Lower leg skin (tissue), 4 donors: ENCODE data around the gene TMA7. TPM values are rescaled to one million over a fixed set of nuclear protein-coding genes. Genes with fewer than 3 reads are reported as not detected.

ENCODE experiments used
- DNase-seq, 2 donors: peaks; one replicate each; pipeline ENCODE4 v3.0.0-alpha.2; 2019; ENCODE audit warnings: low spot score in 2 of 2
- H3K4me3 ChIP-seq: fragments of 200-600 bp; sonication (generic); 2 replicates; pipeline ENCODE4 v1.5.1; 2017; ENCODE audit warnings: mild to moderate bottlenecking, low read depth; ENCODE audit not compliant: poor library complexity, severe bottlenecking
- POLR2A ChIP-seq, 2 donors: fragments of 450-650 bp; IDR thresholded peaks; one replicate each; pipeline ENCODE4 v1.6.1; 2016 to 2017; ENCODE audit warnings: antibody characterized with exemption in 2 of 2, mild to moderate bottlenecking in 1 of 2, moderate library complexity in 1 of 2
- WGBS, 2 donors: methylation state at CpG; one replicate each; pipeline ENCODE4 v1.1.5; 2018; 5-methylcytosine and 5-hydroxymethylcytosine counted together
- intact Hi-C: fragments of 100-400 bp; cut with DNase I; formaldehyde crosslinking; loops from one replicate; pipeline ENCODE4 v1.15.0; 2023; ENCODE audit warnings: low total_unique reads
- total RNA-seq, 4 donors: library from RNA; depleted of rRNA; stranded (reverse); fragments of >200 nt; gene quantifications; one replicate each; pipeline ENCODE4 v1.1.0, GENCODE V29; 2016
- TF ChIP-seq, protein P1 (sequence below), 3 donors: fragments of 450-650 bp; IDR thresholded peaks; one replicate each; pipeline ENCODE4 v1.5.1; 2016; ENCODE audit warnings: antibody characterized with exemption in 3 of 3, mild to moderate bottlenecking in 3 of 3, moderate library complexity in 2 of 3

The TMA7 gene
- total RNA-seq = 100 to 1,000 TPM; 173 to 271 (median 250) TPM

DNA sequence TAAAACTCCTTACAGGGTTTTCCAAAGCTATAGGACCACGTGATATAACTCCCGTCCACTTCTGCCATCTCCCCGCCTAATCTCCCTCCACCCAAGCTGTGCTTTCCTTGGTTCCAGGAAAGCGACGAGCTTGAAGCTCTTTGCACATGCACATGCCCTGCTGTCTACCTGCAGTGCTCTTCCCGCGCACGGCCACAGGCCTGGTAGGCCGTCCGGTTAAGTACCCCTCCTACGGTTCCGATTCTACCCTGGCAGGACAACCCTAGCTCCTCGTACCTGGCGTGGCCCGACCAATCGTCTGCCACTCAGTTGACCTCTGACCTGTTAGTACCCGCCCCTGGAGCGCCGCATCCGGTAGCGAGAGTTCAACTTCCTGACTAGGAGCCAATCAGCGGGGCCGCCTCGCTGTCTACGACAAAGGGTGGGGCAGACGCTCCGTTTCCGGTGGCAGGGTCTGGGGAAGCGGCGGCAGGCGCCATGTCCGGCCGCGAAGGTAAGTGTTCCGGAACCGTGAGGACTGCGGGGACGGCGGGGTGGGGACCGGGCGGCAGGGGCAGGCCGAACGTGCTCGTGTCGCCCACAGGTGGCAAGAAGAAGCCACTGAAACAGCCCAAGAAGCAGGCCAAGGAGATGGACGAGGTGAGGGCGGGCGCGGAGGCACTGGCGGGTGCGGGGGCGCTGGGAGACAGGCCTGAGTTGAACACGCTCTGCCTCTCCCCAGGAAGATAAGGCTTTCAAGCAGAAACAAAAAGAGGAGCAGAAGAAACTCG, at the start of gene TMA7, which contains the start of gene CCDC51:
TMA7 (plus strand) TSS at position 438 of the 770 bp plus-strand sequence; CDS start at position 478, 40 bp downstream.
CCDC51 (minus strand) TSS at position 300 of the 770 bp plus-strand sequence. CDS start 4,991 bp downstream, outside the sequence.
- TF ChIP-seq, protein P1, sequence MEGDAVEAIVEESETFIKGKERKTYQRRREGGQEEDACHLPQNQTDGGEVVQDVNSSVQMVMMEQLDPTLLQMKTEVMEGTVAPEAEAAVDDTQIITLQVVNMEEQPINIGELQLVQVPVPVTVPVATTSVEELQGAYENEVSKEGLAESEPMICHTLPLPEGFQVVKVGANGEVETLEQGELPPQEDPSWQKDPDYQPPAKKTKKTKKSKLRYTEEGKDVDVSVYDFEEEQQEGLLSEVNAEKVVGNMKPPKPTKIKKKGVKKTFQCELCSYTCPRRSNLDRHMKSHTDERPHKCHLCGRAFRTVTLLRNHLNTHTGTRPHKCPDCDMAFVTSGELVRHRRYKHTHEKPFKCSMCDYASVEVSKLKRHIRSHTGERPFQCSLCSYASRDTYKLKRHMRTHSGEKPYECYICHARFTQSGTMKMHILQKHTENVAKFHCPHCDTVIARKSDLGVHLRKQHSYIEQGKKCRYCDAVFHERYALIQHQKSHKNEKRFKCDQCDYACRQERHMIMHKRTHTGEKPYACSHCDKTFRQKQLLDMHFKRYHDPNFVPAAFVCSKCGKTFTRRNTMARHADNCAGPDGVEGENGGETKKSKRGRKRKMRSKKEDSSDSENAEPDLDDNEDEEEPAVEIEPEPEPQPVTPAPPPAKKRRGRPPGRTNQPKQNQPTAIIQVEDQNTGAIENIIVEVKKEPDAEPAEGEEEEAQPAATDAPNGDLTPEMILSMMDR (IDR thresholded peaks at IDR 0.05) = no peak
- TF ChIP-seq POLR2A (IDR thresholded peaks at IDR 0.05) = peak in 1 of 2 donors; percentile 92
- H3K4me3 ChIP-seq = peak within 1 kb of the TSS; percentile 60
- intact Hi-C loops = loop anchor here (10.0 kb wide), 1 partner anchor 115 kb away; the partner anchor contains the start of gene PFKFB4
- peak; percentile 98 to 100 for DNase-seq
- 0% methylated on average over 49 to 52 of the region's 54 CpGs for WGBS, 2 donors

DNA sequence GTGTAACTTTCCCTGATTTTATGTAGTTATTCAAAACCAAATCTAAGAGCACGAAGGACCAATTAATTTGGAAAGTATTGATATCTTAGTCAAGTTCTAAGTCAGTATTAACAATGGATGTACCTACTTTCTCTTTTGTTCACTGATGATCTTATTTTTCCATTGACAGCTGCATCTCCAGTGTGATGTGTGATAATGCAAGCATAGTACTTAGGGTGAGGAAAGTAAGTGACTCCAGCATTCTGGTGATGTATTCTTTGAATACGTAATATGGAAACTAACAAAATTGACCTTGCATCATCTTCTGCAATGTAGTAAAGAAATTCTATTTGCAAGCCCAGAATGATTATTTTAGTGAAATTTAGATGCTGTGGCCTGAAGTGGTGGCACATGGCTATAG, 45.7 kb upstream of the TMA7 start:
- TF ChIP-seq, protein P1 (IDR thresholded peaks at IDR 0.05) = no peak
- no peak for TF ChIP-seq POLR2A (IDR thresholded peaks at IDR 0.05)
- no peak overlapping the region for H3K4me3 ChIP-seq
- WGBS, 2 donors = 90 to 92% methylated on average over 2 of the region's 2 CpGs
- intact Hi-C loops = no loop called here
- DNase-seq = no peak

DNA sequence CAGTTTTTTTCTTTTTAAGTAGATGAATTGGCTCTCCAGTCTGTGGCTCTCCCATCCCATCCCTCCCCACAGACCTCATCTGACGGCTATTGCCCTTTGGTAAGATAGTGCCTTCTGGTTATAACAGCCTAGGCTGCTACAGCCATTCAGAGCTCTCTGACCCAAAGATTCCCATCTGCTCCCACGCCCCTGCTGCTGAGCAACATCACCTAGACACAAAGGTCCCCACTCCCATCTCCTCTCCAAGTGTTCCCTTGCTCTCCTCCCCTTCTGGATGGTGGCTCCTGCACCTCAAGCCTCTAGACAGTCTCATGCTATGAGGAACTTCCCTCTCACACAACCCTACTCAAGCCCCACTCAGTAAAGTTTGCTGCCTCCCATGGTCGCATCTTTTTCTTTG, 44.3 kb upstream of the TMA7 start:
- TF ChIP-seq POLR2A (IDR thresholded peaks at IDR 0.05) = no peak
- TF ChIP-seq, protein P1 (IDR thresholded peaks at IDR 0.05) = no peak
- DNase-seq = peak in 1 of 2 donors; percentile 65
- 75 to 77% methylated on average over 3 of the region's 3 CpGs for WGBS, 2 donors
- intact Hi-C loops = loop anchor here (5.0 kb wide), 1 partner anchor 118 kb away; no protein-coding TSS in a partner anchor
- no peak overlapping the region for H3K4me3 ChIP-seq

DNA sequence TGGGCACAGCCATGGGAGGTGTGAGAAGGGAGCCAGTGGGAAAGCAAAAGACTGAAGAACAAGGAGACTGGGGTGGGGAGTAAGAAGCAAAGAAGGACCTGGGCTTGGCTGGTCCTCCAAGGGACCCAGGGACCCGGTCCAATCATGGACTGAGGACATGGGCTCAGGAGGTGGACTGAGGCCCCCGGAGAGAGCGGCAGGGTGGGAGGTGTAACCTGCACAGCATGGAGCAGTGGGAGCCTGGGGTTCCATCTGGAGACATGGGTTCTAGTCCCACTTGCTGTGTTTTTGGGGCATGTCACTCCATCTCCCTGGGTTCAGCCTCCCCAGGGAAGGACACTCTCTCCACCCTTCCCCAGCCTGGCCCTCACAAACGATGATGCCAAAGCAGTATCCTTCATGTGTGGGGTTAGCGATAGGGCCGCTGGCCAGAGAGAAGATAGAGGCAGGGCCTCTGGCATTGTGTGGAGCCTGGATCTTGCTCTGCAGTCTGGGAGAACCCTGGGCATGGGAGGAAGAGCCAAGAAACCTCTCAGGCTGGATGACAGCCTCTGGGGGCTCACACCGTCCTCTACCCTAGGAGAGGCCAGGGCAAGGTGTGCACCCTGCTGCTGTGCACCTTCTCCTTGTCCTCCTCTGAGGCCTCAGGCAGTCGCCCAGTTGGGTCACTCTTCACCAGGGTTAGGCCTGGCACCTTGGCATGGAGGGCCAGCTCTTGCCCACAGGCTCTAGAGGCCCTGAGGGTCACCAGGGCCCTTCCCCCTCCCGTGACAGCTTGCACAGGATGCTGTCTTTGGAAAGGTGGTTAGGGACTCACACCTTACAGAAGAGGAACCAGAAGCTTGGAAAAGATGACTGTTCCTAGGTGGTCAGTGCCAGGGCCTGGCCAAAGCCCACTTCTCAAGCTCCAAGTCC, 42.0 kb upstream of the TMA7 start:
- 70 to 74% methylated on average over 8 to 9 of the region's 9 CpGs for WGBS, 2 donors
- no peak overlapping the region for H3K4me3 ChIP-seq
- TF ChIP-seq, protein P1 (IDR thresholded peaks at IDR 0.05) = no peak
- TF ChIP-seq POLR2A (IDR thresholded peaks at IDR 0.05) = no peak
- intact Hi-C loops = loop anchor here (5.0 kb wide), 1 partner anchor 121 kb away; no protein-coding TSS in a partner anchor
- DNase-seq = peak in 1 of 2 donors; percentile 74

DNA sequence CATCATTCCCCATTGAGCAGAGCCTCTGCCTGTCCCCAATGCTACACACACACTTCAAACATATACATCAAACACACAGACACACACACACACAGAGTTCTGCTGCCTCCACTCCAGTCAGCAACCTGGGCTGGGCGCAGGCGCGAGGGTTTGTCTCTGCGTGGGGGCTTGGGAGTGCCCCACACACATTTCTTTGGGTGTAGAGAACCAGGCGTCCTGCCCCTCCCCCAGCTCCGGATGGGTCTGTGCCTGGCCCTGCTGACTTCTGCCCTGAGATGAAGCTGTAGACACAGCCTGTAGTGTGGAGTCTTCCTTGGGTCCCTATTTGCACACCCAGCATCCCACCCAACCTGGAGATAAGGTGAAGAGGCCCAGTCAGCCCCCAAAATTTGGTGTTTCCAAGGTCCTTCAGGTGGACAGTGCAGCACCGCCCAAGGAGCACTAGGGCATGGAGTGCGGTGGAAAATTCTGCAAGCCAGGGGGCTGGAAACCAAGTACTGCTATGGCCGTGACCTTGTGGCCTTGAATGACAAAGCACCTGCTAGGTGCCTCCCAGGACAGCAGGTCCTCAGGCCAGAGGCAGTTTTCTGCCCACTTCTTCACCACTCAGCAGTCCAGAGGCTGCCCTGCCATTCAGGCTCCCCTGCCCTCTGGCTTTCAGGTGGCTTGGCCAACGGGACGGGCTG, 41.2 kb upstream of the TMA7 start:
- intact Hi-C loops = loop anchor here (5.0 kb wide), 1 partner anchor 122 kb away; no protein-coding TSS in a partner anchor
- no peak for TF ChIP-seq POLR2A (IDR thresholded peaks at IDR 0.05)
- TF ChIP-seq, protein P1 (IDR thresholded peaks at IDR 0.05) = no peak
- DNase-seq = peak in 1 of 2 donors; percentile 80
- H3K4me3 ChIP-seq = no peak overlapping the region
- WGBS, 2 donors = 55% methylated on average over 9 to 10 of the region's 11 CpGs
